OCI-LY3 (cell line): Measurements from ENCODE around the gene FAM136A.

Experiments
- H2AFZ ChIP-seq: fragments of 200-600, 300-600 bp; shearing (Covaris generic); 2 replicates; pipeline ENCODE4 v1.6.0; 2014; ENCODE audit warnings: antibody characterized with exemption, low read depth, low read length
- H3K27ac ChIP-seq: fragments of 200-600, 300-600 bp; sonication (generic); 2 replicates; pipeline ENCODE4 v1.5.1; 2014; ENCODE audit warnings: mild to moderate bottlenecking, low read length, moderate library complexity, mixed read lengths
- H3K27me3 ChIP-seq: fragments of 200-600, 300-600 bp; sonication (generic); 2 replicates; pipeline ENCODE4 v1.6.1; 2014; ENCODE audit warnings: low read depth, low read length, mixed read lengths
- H3K36me3 ChIP-seq: fragments of 200-600, 300-600 bp; sonication (generic); replicated peaks from 2 replicates; pipeline ENCODE3; 2014; ENCODE audit warnings: low read depth, low read length, mixed read lengths
- H3K4me1 ChIP-seq: fragments of 300-600, 200-600 bp; sonication (generic); 2 replicates; pipeline ENCODE4 v1.6.1; 2014; ENCODE audit warnings: low read length, mixed read lengths
- H3K4me2 ChIP-seq: fragments of 200-600, 300-600 bp; sonication (generic); 2 replicates; pipeline ENCODE4 v1.6.1; 2014; ENCODE audit warnings: low read length, mixed read lengths
- H3K4me3 ChIP-seq: fragments of 300-600, 200-600 bp; sonication (generic); 2 replicates; pipeline ENCODE4 v1.5.1; 2014; ENCODE audit warnings: antibody characterized with exemption, mild to moderate bottlenecking, low read length, moderate library complexity
- H3K79me2 ChIP-seq: fragments of 300-600, 200-600 bp; shearing (Covaris generic); 2 replicates; pipeline ENCODE4 v1.6.1; 2014; ENCODE audit warnings: mild to moderate bottlenecking, low read length, mixed read lengths
- H3K9ac ChIP-seq: fragments of 300-600, 200-600 bp; shearing (Covaris generic); 2 replicates; pipeline ENCODE4 v1.6.0; 2014; ENCODE audit warnings: mild to moderate bottlenecking, low read length, moderate library complexity
- H3K9me3 ChIP-seq: fragments of 200-600, 300-600 bp; shearing (Covaris generic); 2 replicates; pipeline ENCODE4 v1.6.1; 2014; ENCODE audit warnings: low read length, mixed read lengths; ENCODE audit not compliant: insufficient read depth
- H4K20me1 ChIP-seq: fragments of 200-600, 300-600 bp; sonication (generic); 2 replicates; pipeline ENCODE4 v1.6.1; 2016; ENCODE audit warnings: low read length, mixed read lengths; ENCODE audit not compliant: insufficient read depth
- CTCF ChIP-seq: fragments of 200-600, 300-600 bp; sonication (generic); IDR thresholded peaks from 2 replicates; pipeline ENCODE4 v1.5.1; 2014; ENCODE audit warnings: antibody characterized with exemption, low read length, low read depth
- EZH2phosphoT487 ChIP-seq: fragments of 200-600 bp; shearing (Covaris generic); IDR thresholded peaks from 2 replicates; pipeline ENCODE4 v1.6.1; 2018; ENCODE audit warnings: antibody characterized with exemption, mixed run types, low read depth

The FAM136A gene

GRCh38 chr2:70325875-70326274 lies 24.0 kb upstream of the FAM136A start:
- Histone ChIP-seq H3K27me3 (peaks cover 11% of the 10 kb centered on the region; the same call in 1 of the 2 replicates), H3K9me3 (no peaks in the 10 kb centered on the region), H3K4me2 (no peak overlapping the region), H4K20me1 (no peaks in the 10 kb centered on the region), H3K27ac (no peak overlapping the region), H3K4me3 (no peak overlapping the region), H2AFZ (no peak overlapping the region), H3K36me3 (no peaks in the 10 kb centered on the region), H3K9ac (no peak overlapping the region), H3K79me2 (no peaks in the 10 kb centered on the region), H3K4me1 (no peaks in the 10 kb centered on the region)
- TF ChIP-seq CTCF (no peak), EZH2phosphoT487 (no peak)

- Histone ChIP-seq H3K9me3 (no peaks in the 10 kb centered on the region), H3K27me3 (peaks cover 12% of the 10 kb centered on the region), H3K9ac (no peak overlapping the region), H3K36me3 (no peaks in the 10 kb centered on the region), H2AFZ (no peak overlapping the region), H4K20me1 (no peaks in the 10 kb centered on the region), H3K4me2 (no peak overlapping the region), H3K4me1 (no peaks in the 10 kb centered on the region), H3K27ac (no peak overlapping the region), H3K4me3 (no peak overlapping the region), H3K79me2 (no peaks in the 10 kb centered on the region)
- TF ChIP-seq EZH2phosphoT487 (no peak), CTCF (no peak)
Observed at GRCh38 chr2:70322518-70322917, 20.7 kb upstream of the FAM136A start.

- TF ChIP-seq EZH2phosphoT487 (no peak), CTCF (no peak)
- Histone ChIP-seq H3K4me2 (no peak overlapping the region), H2AFZ (no peak overlapping the region), H4K20me1 (no peaks in the 10 kb centered on the region), H3K27ac (no peak overlapping the region), H3K27me3 (peaks cover 11% of the 10 kb centered on the region), H3K36me3 (no peaks in the 10 kb centered on the region), H3K9me3 (no peaks in the 10 kb centered on the region), H3K4me1 (no peaks in the 10 kb centered on the region), H3K79me2 (no peaks in the 10 kb centered on the region), H3K9ac (no peak overlapping the region), H3K4me3 (no peak overlapping the region)
Observed at GRCh38 chr2:70321370-70321769, 19.5 kb upstream of the FAM136A start.

- Histone ChIP-seq H3K9ac (no peak overlapping the region), H3K36me3 (no peaks in the 10 kb centered on the region), H3K4me3 (no peak overlapping the region), H3K27ac (no peak overlapping the region), H2AFZ (no peak overlapping the region), H3K79me2 (no peaks in the 10 kb centered on the region), H3K27me3 (peaks cover 4% of the 10 kb centered on the region; the same call in 1 of the 2 replicates), H3K4me1 (no peaks in the 10 kb centered on the region), H3K9me3 (no peaks in the 10 kb centered on the region), H4K20me1 (no peaks in the 10 kb centered on the region), H3K4me2 (no peak overlapping the region)
- TF ChIP-seq EZH2phosphoT487 (no peak), CTCF (no peak)
Observed at GRCh38 chr2:70314640-70315039, 12.8 kb upstream of the FAM136A start.
